Tibial nerve (tissue), 4 donors: Measurements from ENCODE around the gene SRPRB.

ENCODE experiments used
- CTCF ChIP-seq, 5 experiments: fragments of 200-600 bp in 3 of 5; fragments of 450-650 bp in 2 of 5; sonication (generic) in 3 of 5; IDR thresholded peaks; one replicate each; pipeline ENCODE4 v1.5.1; 2016 to 2019; ENCODE audit warnings: antibody characterized with exemption in 5 of 5, mild to moderate bottlenecking in 3 of 5, moderate library complexity in 2 of 5
- EP300 ChIP-seq, 2 donors: sonication (generic); formaldehyde crosslinking; IDR thresholded peaks; one replicate each; pipeline ENCODE4 v1.6.1; 2017; ENCODE audit warnings: antibody characterized with exemption in 2 of 2, mild to moderate bottlenecking in 1 of 2
- POLR2A ChIP-seq, 2 donors: fragments of 450-650 bp; IDR thresholded peaks; one replicate each; pipeline ENCODE4 v1.6.1; 2017; ENCODE audit warnings: antibody characterized with exemption in 2 of 2, mild to moderate bottlenecking in 2 of 2, moderate library complexity in 2 of 2

- TF ChIP-seq POLR2A (IDR thresholded peaks at IDR 0.05) (no peak), CTCF (IDR thresholded peaks at IDR 0.05) (no peak), EP300 (IDR thresholded peaks at IDR 0.05) (no peak)
These were observed 48.8 kb downstream of the SRPRB start for GRCh38 chr3:133854264-133855001.
